Muscle layer of duodenum (tissue), 2 donors: ENCODE measurements around the gene KCNN3.

ENCODE experiments used
- H3K27ac ChIP-seq: one replicate; pipeline ENCODE4 v1.7.0; 2013; ENCODE audit warnings: mild to moderate bottlenecking, low read length
- H3K27me3 ChIP-seq: one replicate; pipeline ENCODE4 v1.7.0; 2013; ENCODE audit warnings: low read depth, mild to moderate bottlenecking, control low read depth, low read length
- H3K36me3 ChIP-seq, 2 donors: one replicate each; pipeline ENCODE4 v1.7.0; 2013; ENCODE audit warnings: low read length in 2 of 2, control low read depth in 1 of 2, mild to moderate bottlenecking in 1 of 2; ENCODE audit not compliant: insufficient read depth in 2 of 2, control insufficient read depth in 1 of 2
- H3K4me1 ChIP-seq, 2 donors: one replicate each; pipeline ENCODE4 v1.7.0; 2013; ENCODE audit warnings: low read length in 2 of 2, mild to moderate bottlenecking in 2 of 2, control low read depth in 1 of 2, moderate library complexity in 1 of 2; ENCODE audit not compliant: insufficient read depth in 2 of 2, control insufficient read depth in 1 of 2
- H3K4me3 ChIP-seq, 2 donors: one replicate each; pipeline ENCODE4 v1.7.0; 2013; ENCODE audit warnings: low read length in 2 of 2, low read depth in 1 of 2, mild to moderate bottlenecking in 1 of 2
- H3K9me3 ChIP-seq, 2 donors: one replicate each; pipeline ENCODE4 v1.7.0; 2013; ENCODE audit warnings: low read length in 2 of 2, control low read depth in 1 of 2, mild to moderate bottlenecking in 1 of 2; ENCODE audit not compliant: control insufficient read depth in 1 of 2
- donor health status: healthy.

Gene KCNN3

DNA sequence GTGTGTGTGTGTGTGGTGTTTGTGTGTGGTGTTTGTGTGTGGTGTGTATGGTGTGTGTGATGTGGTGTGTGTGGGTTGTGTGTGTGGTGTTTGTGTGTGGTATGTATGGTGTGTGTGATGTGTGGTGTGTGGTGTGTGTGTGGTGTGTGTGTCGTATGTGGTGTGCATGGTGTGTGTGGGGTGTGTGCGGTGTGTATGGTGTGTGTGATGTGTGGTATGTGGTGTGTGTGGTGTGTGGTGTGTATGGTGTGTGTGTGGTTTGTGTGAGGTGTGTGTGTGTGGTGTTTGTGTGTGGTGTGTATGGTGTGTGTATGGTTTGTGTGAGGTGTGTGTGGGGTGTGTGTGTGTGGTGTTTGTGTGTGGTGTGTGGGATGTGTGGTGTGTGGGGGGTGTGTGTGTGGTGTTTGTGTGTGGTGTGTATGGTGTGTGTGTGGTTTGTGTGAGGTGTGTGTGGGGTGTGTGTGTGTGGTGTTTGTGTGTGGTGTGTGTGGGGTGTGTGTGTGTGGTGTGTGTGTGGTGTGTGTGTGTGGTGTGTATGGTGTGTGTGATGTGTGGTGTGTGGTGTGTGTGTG, 155.9 kb downstream of the KCNN3 start:
- no peak overlapping the region for H3K4me3 ChIP-seq

GRCh38 chr1:154713005-154713404, 157.1 kb downstream of the KCNN3 start:
- Histone ChIP-seq H3K27ac (no peak overlapping the region), H3K4me3 (no peak overlapping the region), H3K36me3 (peaks cover 0 to 7% of the 10 kb centered on the region in 2 donors), H3K4me1 (peaks cover 0 to 14% of the 10 kb centered on the region in 2 donors), H3K27me3 (no peaks in the 10 kb centered on the region), H3K9me3 (no peaks in the 10 kb centered on the region)

More for the DNA sequence above, 155.9 kb downstream of the KCNN3 start:
- peaks cover 0 to 25% of the 10 kb centered on the region in 2 donors for H3K4me1 ChIP-seq
- no peak overlapping the region for H3K27ac ChIP-seq
- H3K36me3 ChIP-seq = peaks cover 0 to 2% of the 10 kb centered on the region in 2 donors
- H3K27me3 ChIP-seq = no peaks in the 10 kb centered on the region
- H3K9me3 ChIP-seq = no peaks in the 10 kb centered on the region

DNA sequence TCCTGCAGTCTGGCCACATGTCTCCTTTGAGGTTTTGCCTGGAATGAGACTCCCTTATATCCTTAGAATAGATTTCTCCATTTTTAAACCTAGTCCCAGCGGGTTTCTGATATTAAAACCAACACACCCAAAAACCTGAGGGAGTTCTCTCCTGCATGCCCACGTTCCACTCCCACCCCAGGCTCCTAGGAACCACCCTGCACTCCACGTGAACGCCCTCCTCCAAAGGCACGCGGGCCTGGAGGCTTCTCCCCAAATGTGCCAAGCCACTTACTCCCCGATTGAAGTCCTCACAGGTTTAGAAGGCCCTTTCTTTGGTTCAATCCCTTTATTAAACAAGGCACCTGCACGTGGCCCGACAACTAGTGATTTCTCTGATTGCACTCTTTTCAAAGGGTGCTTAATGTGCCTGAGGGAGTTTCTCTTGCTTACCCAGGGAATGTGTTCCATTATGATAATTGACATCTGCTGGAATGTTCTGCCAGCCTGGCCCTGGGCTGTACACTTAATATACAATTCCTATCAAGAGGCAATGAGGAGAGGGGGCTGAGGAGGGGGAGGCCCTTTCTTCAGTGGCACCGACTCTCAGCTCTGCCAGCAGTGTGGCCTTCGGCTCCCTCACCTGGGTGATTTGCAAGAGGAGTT, 157.8 kb downstream of the KCNN3 start:
- no peaks in the 10 kb centered on the region for H3K27me3 ChIP-seq
- no peak overlapping the region for H3K27ac ChIP-seq
- peaks cover 0 to 13% of the 10 kb centered on the region in 2 donors for H3K36me3 ChIP-seq
- H3K4me1 ChIP-seq = peaks cover 0 to 8% of the 10 kb centered on the region in 2 donors
- H3K4me3 ChIP-seq = no peak overlapping the region
- H3K9me3 ChIP-seq = no peaks in the 10 kb centered on the region

DNA sequence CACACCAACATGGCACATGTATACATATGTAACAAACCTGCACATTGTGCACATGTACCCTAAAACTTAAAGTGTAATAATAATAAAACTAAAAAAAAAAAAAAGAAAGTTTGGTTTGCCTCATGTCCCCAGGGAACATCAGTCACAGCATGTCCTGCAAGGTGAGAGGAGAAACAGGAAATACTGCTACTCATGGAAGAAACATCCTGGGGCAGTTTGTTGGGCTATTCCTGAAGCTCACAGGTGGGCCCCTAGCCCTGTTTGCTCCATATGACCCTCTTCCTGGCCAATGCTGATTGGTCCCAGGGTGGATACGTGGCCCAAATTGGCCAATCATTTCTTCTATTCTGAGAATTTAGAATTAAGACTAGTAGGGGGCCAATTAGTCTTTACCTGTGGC, 158.7 kb downstream of the KCNN3 start:
- H3K36me3 ChIP-seq = peaks cover 0 to 13% of the 10 kb centered on the region in 2 donors
- H3K27ac ChIP-seq = no peak overlapping the region
- no peaks in the 10 kb centered on the region for H3K9me3 ChIP-seq

DNA sequence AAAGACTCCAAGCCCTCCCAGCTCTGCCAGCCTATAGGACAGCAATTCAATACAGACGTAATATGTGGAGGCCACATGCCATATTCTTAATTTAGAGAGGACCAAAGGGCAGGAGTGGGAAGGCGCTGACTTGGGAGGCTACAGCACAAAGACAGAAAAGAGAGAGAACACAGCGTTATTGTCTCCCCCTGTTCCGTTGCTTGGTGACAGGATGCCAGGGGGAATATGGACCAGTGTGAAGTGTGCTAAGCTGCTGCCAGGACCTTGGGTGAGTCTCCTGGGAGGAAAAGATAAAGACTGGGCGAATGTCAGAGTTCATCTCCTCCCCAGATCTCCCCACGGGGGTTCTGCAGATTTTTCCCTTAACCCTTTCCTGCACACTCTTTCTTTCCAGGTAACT, 160.0 kb downstream of the KCNN3 start:
- Histone ChIP-seq H3K27ac (no peak overlapping the region), H3K27me3 (no peaks in the 10 kb centered on the region), H3K9me3 (no peaks in the 10 kb centered on the region), H3K36me3 (peaks cover 0 to 13% of the 10 kb centered on the region in 2 donors), H3K4me3 (no peak overlapping the region), H3K4me1 (no peaks in the 10 kb centered on the region)

More for the DNA sequence above, 158.7 kb downstream of the KCNN3 start:
- H3K4me1 ChIP-seq = peaks cover 0 to 8% of the 10 kb centered on the region in 2 donors
- no peak overlapping the region for H3K4me3 ChIP-seq
- no peaks in the 10 kb centered on the region for H3K27me3 ChIP-seq

GRCh38 chr1:154707901-154708463, 162.1 kb downstream of the KCNN3 start:
- no peaks in the 10 kb centered on the region for H3K4me1 ChIP-seq
- no peaks in the 10 kb centered on the region for H3K9me3 ChIP-seq
- no peak overlapping the region for H3K4me3 ChIP-seq
- no peak overlapping the region for H3K27ac ChIP-seq
- no peaks in the 10 kb centered on the region for H3K27me3 ChIP-seq
- H3K36me3 ChIP-seq = peaks cover 0 to 13% of the 10 kb centered on the region in 2 donors

DNA sequence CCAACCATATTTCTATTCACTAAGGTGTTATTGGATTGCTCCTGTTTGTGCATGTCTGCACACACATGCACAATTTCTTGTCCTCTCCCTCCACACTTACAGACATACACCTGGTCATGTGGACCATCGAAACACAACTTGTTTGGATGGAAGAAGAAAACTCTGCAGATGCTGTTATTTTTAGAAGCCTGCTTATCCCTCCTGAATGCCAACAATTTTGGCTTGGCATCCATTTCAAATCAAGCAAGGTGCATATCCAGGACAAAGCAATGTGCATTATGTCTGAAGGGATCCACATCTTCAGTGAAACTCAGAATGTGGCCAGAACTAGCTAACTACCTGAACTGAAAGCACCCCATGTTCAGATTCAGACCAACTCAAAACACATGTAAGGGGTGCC, 163.2 kb downstream of the KCNN3 start:
- H3K27ac ChIP-seq = no peak overlapping the region
- H3K4me3 ChIP-seq = no peak overlapping the region
- no peaks in the 10 kb centered on the region for H3K9me3 ChIP-seq
- no peaks in the 10 kb centered on the region for H3K27me3 ChIP-seq
- peaks cover 0 to 13% of the 10 kb centered on the region in 2 donors for H3K36me3 ChIP-seq
- H3K4me1 ChIP-seq = no peaks in the 10 kb centered on the region

GRCh38 chr1:154705544-154705943, 164.5 kb downstream of the KCNN3 start:
- Histone ChIP-seq H3K4me3 (no peak overlapping the region), H3K36me3 (peaks cover 0 to 13% of the 10 kb centered on the region in 2 donors), H3K9me3 (no peaks in the 10 kb centered on the region), H3K4me1 (no peaks in the 10 kb centered on the region), H3K27me3 (no peaks in the 10 kb centered on the region), H3K27ac (no peak overlapping the region)

- H3K9me3 ChIP-seq = no peaks in the 10 kb centered on the region
- H3K4me3 ChIP-seq = no peak overlapping the region
- no peaks in the 10 kb centered on the region for H3K27me3 ChIP-seq
- H3K36me3 ChIP-seq = peaks cover 0 to 6% of the 10 kb centered on the region in 2 donors
- H3K4me1 ChIP-seq = no peaks in the 10 kb centered on the region
- no peak overlapping the region for H3K27ac ChIP-seq
These were observed 166.9 kb downstream of the KCNN3 start for GRCh38 chr1:154703170-154703569.

- no peaks in the 10 kb centered on the region for H3K9me3 ChIP-seq
- H3K4me1 ChIP-seq = peaks cover 0 to 4% of the 10 kb centered on the region in 2 donors
- H3K27me3 ChIP-seq = no peaks in the 10 kb centered on the region
- H3K4me3 ChIP-seq = no peak overlapping the region
- no peak overlapping the region for H3K27ac ChIP-seq
- H3K36me3 ChIP-seq = no peaks in the 10 kb centered on the region
These were observed 171.6 kb downstream of the KCNN3 start for GRCh38 chr1:154698320-154699096.

GRCh38 chr1:154697710-154698109, 172.4 kb downstream of the KCNN3 start:
- peaks cover 0 to 4% of the 10 kb centered on the region in 2 donors for H3K4me1 ChIP-seq
- H3K36me3 ChIP-seq = no peaks in the 10 kb centered on the region
- H3K27ac ChIP-seq = no peak overlapping the region
- no peaks in the 10 kb centered on the region for H3K27me3 ChIP-seq
- no peak overlapping the region for H3K4me3 ChIP-seq
- H3K9me3 ChIP-seq = no peaks in the 10 kb centered on the region
